Keratinocyte (primary cell): ENCODE measurements around the gene ITGB3. TPM values are rescaled to one million over a fixed set of nuclear protein-coding genes. Genes with fewer than 3 reads are reported as not detected.

Experiments used
- DNase-seq: peaks from one replicate; pipeline ENCODE4 v3.0.0-alpha.2; 2011; ENCODE audit warnings: low read depth, missing footprints, low spot score
- FAIRE-seq: peaks from 2 replicates; lab custom pipeline; 2011; peaks lifted over from hg19 to GRCh38; lab: Jason Lieb, UNC
- H2AFZ ChIP-seq: 2 replicates; pipeline ENCODE4 v1.6.0; 2012; ENCODE audit warnings: low read length, control low read depth, inconsistent platforms; ENCODE audit not compliant: control insufficient read depth
- H3K27ac ChIP-seq: 2 replicates; pipeline ENCODE4 v1.5.1; 2011; ENCODE audit warnings: low read length; ENCODE audit not compliant: control insufficient read depth, insufficient read depth
- H3K27me3 ChIP-seq: 3 replicates; pipeline ENCODE4 v1.6.0; 2011; ENCODE audit warnings: low read length; ENCODE audit not compliant: control insufficient read depth, insufficient read depth; ENCODE audit errors: extremely low read depth
- H3K36me3 ChIP-seq, 2 experiments: 2 replicates in 1 of 2; 3 replicates in 1 of 2; pipeline ENCODE4 v1.5.1; 2011; ENCODE audit warnings: low read length in 2 of 2, mild to moderate bottlenecking in 1 of 2; ENCODE audit not compliant: control insufficient read depth in 2 of 2, insufficient read depth in 2 of 2; ENCODE audit errors: extremely low read depth in 1 of 2
- H3K4me1 ChIP-seq: 3 replicates; pipeline ENCODE4 v1.5.1; 2011; ENCODE audit warnings: low read length; ENCODE audit not compliant: control insufficient read depth, insufficient read depth; ENCODE audit errors: extremely low read depth
- H3K4me2 ChIP-seq: 3 replicates; pipeline ENCODE4 v1.6.0; 2011; ENCODE audit warnings: low read depth, low read length; ENCODE audit not compliant: control insufficient read depth, insufficient read depth; ENCODE audit errors: extremely low read depth
- H3K4me3 ChIP-seq, 3 experiments: fragments of 200-600 bp in 1 of 3; sonication (generic) in 1 of 3; 2 replicates in 2 of 3; 3 replicates in 1 of 3; pipeline ENCODE4 v1.5.1; 2011 to 2016; ENCODE audit warnings: low read length in 3 of 3, mild to moderate bottlenecking in 3 of 3, control low read depth in 2 of 3, inconsistent platforms in 1 of 3, low read depth in 1 of 3, mixed read lengths in 1 of 3, mixed run types in 1 of 3, moderate library complexity in 1 of 3; ENCODE audit not compliant: control insufficient read depth in 2 of 3, insufficient read depth in 2 of 3; ENCODE audit errors: extremely low read depth in 1 of 3
- H3K79me2 ChIP-seq: 2 replicates; pipeline ENCODE4 v1.6.0; 2012; ENCODE audit warnings: low read length; ENCODE audit not compliant: control insufficient read depth, insufficient read depth
- H3K9ac ChIP-seq: 3 replicates; pipeline ENCODE4 v1.6.0; 2011; ENCODE audit warnings: low read length; ENCODE audit not compliant: control insufficient read depth, insufficient read depth; ENCODE audit errors: extremely low read depth
- H3K9me1 ChIP-seq: 3 replicates; pipeline ENCODE4 v1.6.0; 2011; ENCODE audit warnings: low read length; ENCODE audit not compliant: control insufficient read depth, insufficient read depth; ENCODE audit errors: extremely low read depth
- H3K9me3 ChIP-seq: 2 replicates; pipeline ENCODE4 v1.5.1; 2012; ENCODE audit warnings: low read depth, low read length; ENCODE audit not compliant: control insufficient read depth
- H4K20me1 ChIP-seq: 3 replicates; pipeline ENCODE4 v1.6.0; 2011; ENCODE audit warnings: low read length; ENCODE audit not compliant: control insufficient read depth, insufficient read depth; ENCODE audit errors: extremely low read depth
- CTCF ChIP-seq, 3 experiments: IDR thresholded peaks in 1 of 3; conservative IDR thresholded peaks in 1 of 3; optimal IDR thresholded peaks in 1 of 3; 2 replicates in 2 of 3; 3 replicates in 1 of 3; pipeline versions ENCODE3 to v1.5.1; 2011; ENCODE audit warnings: low read length in 3 of 3, mild to moderate bottlenecking in 3 of 3, moderate library complexity in 2 of 3, control low read depth in 1 of 3, inconsistent platforms in 1 of 3; ENCODE audit not compliant: insufficient read depth in 2 of 3; ENCODE audit errors: extremely low read depth in 1 of 3
- EZH2 ChIP-seq: IDR thresholded peaks from one replicate; pipeline ENCODE4 v1.6.1; 2012; ENCODE audit warnings: inconsistent platforms, mild to moderate bottlenecking, low read length, moderate library complexity
- dilution Hi-C: fragments of 300-500 bp; cut with MboI; formaldehyde crosslinking; loops from one replicate; pipeline ENCODE4 v1.7.0; 2020; ENCODE audit warnings: low sequenced_read_pairs; ENCODE audit not compliant: extremely low pct_ligation_motif_present
- polyA plus RNA-seq, 5 experiments: library from polyadenylated mRNA; depleted of rRNA in 3 of 5; stranded (reverse) in 3 of 5; stranded (forward) in 1 of 5; unstranded in 1 of 5; fragments of >200 nt; gene quantifications; 1 replicate in 1 of 5; 2 replicates in 3 of 5; 3 replicates in 1 of 5; pipeline versions ENCODE4 v1.2.1 to v1.2.3, GENCODE V29; 2011 to 2012; ENCODE audit warnings: missing spikeins in 2 of 5, low read depth in 1 of 5, low replicate concordance in 1 of 5
- small RNA-seq, 3 experiments: library from RNA; depleted of rRNA; stranded (forward); fragments of <200 nt; gene quantifications; one replicate each; pipeline ENCODE3, GENCODE V24; 2012; ENCODE audit warnings: low read depth in 3 of 3, low replicate concordance in 1 of 3; ENCODE audit not compliant: insufficient read length in 3 of 3

The ITGB3 gene
- polyA plus RNA-seq, 1 donor (not counting 4 experiments of a cell fraction or from before 2014, with no cell fraction given), result not detected

GRCh38 chr17:47352848-47353247 is 99.2 kb downstream of the ITGB3 start:
- no peaks in the 10 kb centered on the region for H3K9me1 ChIP-seq
- no peaks in the 10 kb centered on the region for H3K4me1 ChIP-seq
- no peak for DNase-seq
- dilution Hi-C loops, result no loop called here
- H3K4me2 ChIP-seq, result no peak overlapping the region
- no peak overlapping the region for H2AFZ ChIP-seq
- H3K36me3 ChIP-seq, result no peaks in the 10 kb centered on the region
- no peak overlapping the region for H3K27ac ChIP-seq
- H3K79me2 ChIP-seq, result no peaks in the 10 kb centered on the region
- H3K9me3 ChIP-seq, result no peaks in the 10 kb centered on the region
- no peak overlapping the region for H3K4me3 ChIP-seq
- FAIRE-seq, result no peak
- no peaks in the 10 kb centered on the region for H4K20me1 ChIP-seq
- TF ChIP-seq EZH2 (no peak), CTCF (optimal IDR thresholded peaks at IDR 0.05 in 1 of 3, IDR thresholded peaks at IDR 0.05 in 1 of 3, conservative IDR thresholded peaks at IDR 0.05 in 1 of 3; ENCODE audit: extremely low read depth in 1 of 3, insufficient read depth in 2 of 3, low read length in 3 of 3) (no peak)
- H3K9ac ChIP-seq, result no peak overlapping the region
- no peaks in the 10 kb centered on the region for H3K27me3 ChIP-seq

GRCh38 chr17:47358652-47359051 is 105.0 kb downstream of the ITGB3 start:
- Histone ChIP-seq H3K27ac (no peak overlapping the region), H2AFZ (no peak overlapping the region), H3K4me1 (no peaks in the 10 kb centered on the region), H3K27me3 (no peaks in the 10 kb centered on the region), H4K20me1 (no peaks in the 10 kb centered on the region), H3K79me2 (no peaks in the 10 kb centered on the region), H3K4me3 (no peak overlapping the region), H3K9me3 (no peaks in the 10 kb centered on the region), H3K4me2 (no peak overlapping the region), H3K9ac (no peak overlapping the region), H3K36me3 (no peaks in the 10 kb centered on the region), H3K9me1 (no peaks in the 10 kb centered on the region)
- TF ChIP-seq EZH2 (no peak), CTCF (optimal IDR thresholded peaks at IDR 0.05 in 1 of 3, IDR thresholded peaks at IDR 0.05 in 1 of 3, conservative IDR thresholded peaks at IDR 0.05 in 1 of 3; ENCODE audit: extremely low read depth in 1 of 3, insufficient read depth in 2 of 3, low read length in 3 of 3) (no peak)
- FAIRE-seq, result no peak
- dilution Hi-C loops, result no loop called here
- DNase-seq, result no peak

Small RNA genes within 50 kb of the gene (small RNA-seq; reads per million reads assigned to genes)
- 0 reads per million in 3 experiments for gene RNU7-186P

Other genes starting within 250 kb of the ITGB3 start
- gene CDC27, start 64.5 kb upstream of the ITGB3 start, polyA plus RNA-seq, result 70.8 to 95.6 TPM (median 94.0 TPM) in 3 replicates
- not detected in 3 replicates for gene MYL4, start 44.5 kb upstream of the ITGB3 start, polyA plus RNA-seq
- gene EFCAB13, start 70.1 kb downstream of the ITGB3 start, polyA plus RNA-seq, result 0.19 to 0.64 TPM (median 0.63 TPM) in 3 replicates